Measurements from ENCODE around the gene ZXDC. TPM values are rescaled to one million over a fixed set of nuclear protein-coding genes. Genes with fewer than 3 reads are reported as not detected.
A peak's percentile ranks its signal among the peaks of the same experiment; 100 is the strongest.

ZXDC gene
- total and polyA plus RNA-seq, 9 donors, result 14.4 to 47.3 (median 32.7) TPM

DNA sequence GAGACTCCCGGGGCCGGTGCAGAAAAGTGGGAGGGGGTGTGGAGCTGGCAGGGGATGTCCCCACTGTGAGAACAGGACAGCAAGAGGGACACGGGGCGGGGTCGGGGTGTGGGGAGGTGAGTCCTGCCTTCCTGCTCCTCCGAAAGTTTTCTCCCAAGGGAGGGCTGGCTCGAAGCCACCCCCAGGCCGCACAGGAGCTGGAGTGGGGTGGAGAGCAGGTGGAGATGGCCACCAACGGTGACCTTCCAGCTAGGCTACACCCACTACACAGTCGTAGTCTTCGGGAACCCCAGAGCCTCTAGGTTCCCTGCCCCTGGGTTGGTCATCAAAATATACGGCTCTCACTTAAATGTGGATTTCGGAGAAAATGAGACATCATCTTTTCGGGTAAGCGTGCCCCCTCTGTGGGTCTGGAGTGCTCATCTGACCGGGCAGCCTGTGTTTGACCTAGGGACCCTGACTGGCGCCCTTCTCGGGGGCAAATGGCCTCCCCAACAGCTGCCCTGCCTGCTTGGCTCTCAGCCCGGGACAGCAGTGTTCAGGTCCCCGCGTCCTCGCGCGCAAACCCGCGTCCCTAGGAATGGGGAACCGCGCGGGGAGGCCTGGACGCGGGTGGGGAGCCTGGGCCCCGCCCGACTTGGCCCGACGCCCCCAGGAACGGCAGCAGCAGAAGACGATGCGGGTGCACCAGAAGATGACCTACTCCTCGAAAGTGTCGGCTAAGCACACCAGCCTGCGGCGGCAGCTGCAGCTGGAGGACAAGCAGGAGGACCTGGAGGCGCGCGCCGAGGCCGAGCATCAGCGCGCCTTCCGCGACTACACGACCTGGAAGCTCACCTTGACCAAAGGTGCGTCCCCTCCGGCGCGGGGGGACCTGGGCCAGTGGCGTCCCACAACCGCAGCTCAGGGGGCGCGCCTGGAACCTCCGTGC, 59.8 kb downstream of the ZXDC start:
- no peak overlapping the region for H3K4me3 ChIP-seq
- H3K36me3 ChIP-seq, result no peaks in the 10 kb centered on the region
- intact Hi-C loops (cut with DNase I), result no loop called here
- DNase-seq, result peak in 1 of 5 donors; percentile 6
- no peaks in the 10 kb centered on the region for H3K9me3 ChIP-seq
- H3K4me1 ChIP-seq (ENCODE audit: insufficient read depth), result no peaks in the 10 kb centered on the region
- H3K27me3 ChIP-seq, result no peaks in the 10 kb centered on the region
- TF ChIP-seq, protein P1, sequence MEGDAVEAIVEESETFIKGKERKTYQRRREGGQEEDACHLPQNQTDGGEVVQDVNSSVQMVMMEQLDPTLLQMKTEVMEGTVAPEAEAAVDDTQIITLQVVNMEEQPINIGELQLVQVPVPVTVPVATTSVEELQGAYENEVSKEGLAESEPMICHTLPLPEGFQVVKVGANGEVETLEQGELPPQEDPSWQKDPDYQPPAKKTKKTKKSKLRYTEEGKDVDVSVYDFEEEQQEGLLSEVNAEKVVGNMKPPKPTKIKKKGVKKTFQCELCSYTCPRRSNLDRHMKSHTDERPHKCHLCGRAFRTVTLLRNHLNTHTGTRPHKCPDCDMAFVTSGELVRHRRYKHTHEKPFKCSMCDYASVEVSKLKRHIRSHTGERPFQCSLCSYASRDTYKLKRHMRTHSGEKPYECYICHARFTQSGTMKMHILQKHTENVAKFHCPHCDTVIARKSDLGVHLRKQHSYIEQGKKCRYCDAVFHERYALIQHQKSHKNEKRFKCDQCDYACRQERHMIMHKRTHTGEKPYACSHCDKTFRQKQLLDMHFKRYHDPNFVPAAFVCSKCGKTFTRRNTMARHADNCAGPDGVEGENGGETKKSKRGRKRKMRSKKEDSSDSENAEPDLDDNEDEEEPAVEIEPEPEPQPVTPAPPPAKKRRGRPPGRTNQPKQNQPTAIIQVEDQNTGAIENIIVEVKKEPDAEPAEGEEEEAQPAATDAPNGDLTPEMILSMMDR (IDR thresholded peaks at IDR 0.05), result no peak
- no peak for TF ChIP-seq POLR2A (IDR thresholded peaks at IDR 0.05)
- WGBS, 3 donors, result 38 to 60% (median 48%) methylated on average over 48 to 61 of the region's 61 CpGs
- no peak overlapping the region for H3K27ac ChIP-seq

DNA sequence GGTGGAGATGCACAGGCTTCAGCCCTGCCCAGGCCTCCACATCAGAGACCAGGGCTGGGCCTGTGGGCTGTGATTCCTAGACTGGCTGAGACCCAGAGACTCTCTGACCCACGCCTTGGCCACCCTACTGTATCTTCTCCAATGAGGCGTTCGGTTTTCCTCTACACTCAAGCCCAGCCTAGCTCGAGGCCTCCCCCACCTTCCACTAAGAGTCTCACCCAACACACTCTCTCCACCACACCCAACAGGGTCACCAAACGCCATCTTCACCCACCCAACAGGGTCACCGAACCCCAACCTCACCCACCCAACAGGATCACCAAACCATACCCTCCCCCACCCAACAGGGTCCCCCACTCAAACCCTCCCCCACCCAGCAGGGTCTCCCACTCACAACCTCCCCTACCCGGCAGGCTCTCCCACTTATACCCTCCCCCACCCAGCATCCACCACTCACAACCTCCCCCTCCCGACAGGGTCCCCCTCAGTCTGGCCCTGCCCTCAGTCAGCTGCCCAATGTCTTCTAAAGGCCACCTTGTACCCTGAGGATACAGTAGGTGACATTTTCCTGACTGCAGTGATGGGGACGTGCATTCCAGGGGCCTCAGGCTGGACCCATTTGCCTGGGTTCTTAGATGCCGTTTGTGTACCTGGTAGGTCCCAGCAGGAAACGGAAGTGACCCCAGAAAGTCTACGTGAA, 60.6 kb downstream of the ZXDC start:
- WGBS, 3 donors, result 81 to 86% (median 84%) methylated on average over 12 of the region's 12 CpGs
- Histone ChIP-seq H3K9me3 (no peaks in the 10 kb centered on the region), H3K27ac (no peak overlapping the region), H3K4me1 (ENCODE audit: insufficient read depth) (no peaks in the 10 kb centered on the region), H3K27me3 (no peaks in the 10 kb centered on the region), H3K4me3 (no peak overlapping the region), H3K36me3 (no peaks in the 10 kb centered on the region)
- peak in 1 of 5 donors; percentile 8 for DNase-seq
- TF ChIP-seq EP300 (IDR thresholded peaks at IDR 0.05), result no peak
- intact Hi-C loops (cut with DNase I), result no loop called here

DNA sequence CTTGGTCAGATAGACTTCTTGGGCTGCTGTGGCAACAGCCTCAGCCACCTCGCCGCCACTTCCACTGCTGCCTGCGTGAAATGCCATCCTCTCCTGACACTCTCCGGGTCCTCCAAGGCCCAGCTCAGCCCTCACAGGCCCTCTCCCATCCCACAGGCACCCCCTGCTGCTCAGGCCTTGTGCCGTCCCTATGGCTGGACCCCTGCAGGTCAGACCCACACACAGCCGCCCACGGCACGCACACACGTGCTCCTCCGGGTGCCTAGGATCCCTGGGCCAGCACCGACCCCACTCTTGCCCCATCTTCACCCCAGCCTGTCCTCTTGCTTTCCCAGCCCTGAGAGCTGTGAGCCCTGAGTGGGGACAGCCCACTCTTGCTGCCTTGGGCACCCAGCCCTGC, 61.3 kb downstream of the ZXDC start:
- no peaks in the 10 kb centered on the region for H3K4me1 ChIP-seq (ENCODE audit: insufficient read depth)
- no peak overlapping the region for H3K27ac ChIP-seq
- H3K36me3 ChIP-seq, result no peaks in the 10 kb centered on the region
- 85 to 87% (median 86%) methylated on average over 11 of the region's 11 CpGs for WGBS, 3 donors
- H3K4me3 ChIP-seq, result no peak overlapping the region
- peak in 1 of 5 donors; percentile 4 for DNase-seq
- intact Hi-C loops (cut with DNase I), result no loop called here
- TF ChIP-seq, protein P1 (IDR thresholded peaks at IDR 0.05), result no peak
- TF ChIP-seq POLR2A (IDR thresholded peaks at IDR 0.05) (no peak), EP300 (IDR thresholded peaks at IDR 0.05) (no peak)
- H3K9me3 ChIP-seq, result no peaks in the 10 kb centered on the region
- H3K27me3 ChIP-seq, result no peaks in the 10 kb centered on the region

DNA sequence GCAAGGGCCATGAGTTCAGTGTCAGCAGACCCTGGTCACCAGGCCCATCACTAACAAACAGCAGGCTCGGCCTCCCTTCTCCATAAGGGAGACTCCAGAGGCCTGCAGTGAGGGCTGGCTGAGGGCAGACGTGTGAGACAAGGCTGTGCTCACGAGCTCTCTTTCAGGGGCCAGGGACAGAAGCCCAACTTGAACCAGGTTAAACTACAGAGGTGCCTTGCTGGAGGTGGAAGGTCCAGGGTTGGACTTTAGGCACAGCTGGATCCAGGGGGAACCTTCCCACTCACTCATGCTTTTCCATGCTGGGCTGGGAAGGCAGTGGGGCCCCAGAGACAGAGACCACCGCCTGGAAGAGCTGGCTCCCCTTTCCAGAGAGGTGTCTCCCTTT, 62.0 kb downstream of the ZXDC start:
- no peak for DNase-seq
- Histone ChIP-seq H3K9me3 (no peaks in the 10 kb centered on the region), H3K4me1 (ENCODE audit: insufficient read depth) (no peaks in the 10 kb centered on the region), H3K27ac (no peak overlapping the region), H3K36me3 (no peaks in the 10 kb centered on the region), H3K27me3 (no peaks in the 10 kb centered on the region), H3K4me3 (no peak overlapping the region)
- 70 to 88% (median 76%) methylated on average over 4 of the region's 4 CpGs for WGBS, 3 donors
- no peak for TF ChIP-seq POLR2A (IDR thresholded peaks at IDR 0.05)
- TF ChIP-seq EP300 (IDR thresholded peaks at IDR 0.05), result no peak
- TF ChIP-seq, protein P1 (IDR thresholded peaks at IDR 0.05), result no peak
- intact Hi-C loops (cut with DNase I), result no loop called here

Measured in ovary (tissue), 9 donors.